Neutrophil (primary cell): Measurements from ENCODE around the gene UNG.

ENCODE experiments used
- H3K27ac ChIP-seq: fragments of 200-600 bp; sonication (generic); 2 replicates; pipeline ENCODE4 v1.5.1; 2016; ENCODE audit warnings: mild to moderate bottlenecking, moderate library complexity
- H3K27me3 ChIP-seq: fragments of 200-600 bp; sonication (generic); 2 replicates; pipeline ENCODE4 v1.6.0; 2016; ENCODE audit warnings: mild to moderate bottlenecking
- H3K36me3 ChIP-seq: fragments of 200-600 bp; sonication (generic); 2 replicates; pipeline ENCODE4 v1.5.1; 2017
- H3K4me1 ChIP-seq, 2 experiments: fragments of 200-600 bp in 1 of 2; sonication (generic) in 1 of 2; 1 replicate in 1 of 2; 2 replicates in 1 of 2; pipeline versions ENCODE4 v1.5.1 to v1.6.1; 2013 to 2016; ENCODE audit warnings: low read depth in 1 of 2, low read length in 1 of 2, mild to moderate bottlenecking in 1 of 2, moderate library complexity in 1 of 2; ENCODE audit not compliant: control insufficient read depth in 1 of 2, insufficient read depth in 1 of 2
- H3K4me3 ChIP-seq, 2 experiments: fragments of 200-600 bp in 1 of 2; sonication (generic) in 1 of 2; 1 replicate in 1 of 2; 2 replicates in 1 of 2; pipeline ENCODE4 v1.5.1; 2013 to 2016; ENCODE audit warnings: low read depth in 1 of 2, low read length in 1 of 2, mild to moderate bottlenecking in 1 of 2, moderate library complexity in 1 of 2
- H3K9me3 ChIP-seq: fragments of 200-600 bp; sonication (generic); 2 replicates; pipeline ENCODE4 v1.5.1; 2016
- CTCF ChIP-seq: fragments of 200-600 bp; sonication (generic); IDR thresholded peaks from 2 replicates; pipeline ENCODE4 v1.5.1; 2016; ENCODE audit warnings: antibody characterized with exemption

The UNG gene

GRCh38 chr12:109112720-109113465 is 15.5 kb downstream of the UNG start:
- Histone ChIP-seq H3K4me3 (no peak overlapping the region), H3K9me3 (no peaks in the 10 kb centered on the region), H3K27me3 (no peaks in the 10 kb centered on the region), H3K27ac (no peak overlapping the region), H3K4me1 (peaks cover 14 to 25% of the 10 kb centered on the region in 2 experiments), H3K36me3 (no peaks in the 10 kb centered on the region)
- TF ChIP-seq CTCF: no peak

- TF ChIP-seq CTCF: no peak
- no peak overlapping the region for H3K27ac ChIP-seq
- H3K4me3 ChIP-seq: no peak overlapping the region
- H3K27me3 ChIP-seq: no peaks in the 10 kb centered on the region
- H3K4me1 ChIP-seq: peaks cover 14 to 25% of the 10 kb centered on the region in 2 experiments
- H3K9me3 ChIP-seq: no peaks in the 10 kb centered on the region
- no peaks in the 10 kb centered on the region for H3K36me3 ChIP-seq
These were observed 16.4 kb downstream of the UNG start for GRCh38 chr12:109113661-109114321.

GRCh38 chr12:109114644-109115043 is 17.2 kb downstream of the UNG start:
- peaks cover 14 to 25% of the 10 kb centered on the region in 2 experiments for H3K4me1 ChIP-seq
- no peak for TF ChIP-seq CTCF
- no peaks in the 10 kb centered on the region for H3K27me3 ChIP-seq
- H3K9me3 ChIP-seq: no peaks in the 10 kb centered on the region
- H3K4me3 ChIP-seq: no peak overlapping the region
- H3K36me3 ChIP-seq: no peaks in the 10 kb centered on the region
- H3K27ac ChIP-seq: no peak overlapping the region

- H3K4me1 ChIP-seq: peaks cover 14 to 25% of the 10 kb centered on the region in 2 experiments
- no peak overlapping the region for H3K27ac ChIP-seq
- no peaks in the 10 kb centered on the region for H3K27me3 ChIP-seq
- H3K4me3 ChIP-seq: no peak overlapping the region
- H3K36me3 ChIP-seq: no peaks in the 10 kb centered on the region
- no peaks in the 10 kb centered on the region for H3K9me3 ChIP-seq
- TF ChIP-seq CTCF: no peak
These were observed 18.0 kb downstream of the UNG start for GRCh38 chr12:109115404-109115757.

GRCh38 chr12:109115758-109116610 is 18.6 kb downstream of the UNG start, which contains the start of gene ACACB:
Gene ACACB, plus strand, starts transcription at chr12:109116587. Its CDS starts 22,819 bp downstream, at chr12:109139406.
- Histone ChIP-seq H3K27ac (no peak within 1 kb of the TSS), H3K4me3 (no peak within 1 kb of the TSS), H3K9me3 (no peaks in the 10 kb centered on the region), H3K4me1 (peaks cover 14 to 23% of the 10 kb centered on the region in 2 experiments), H3K27me3 (no peaks in the 10 kb centered on the region), H3K36me3 (no peaks in the 10 kb centered on the region)
- no peak for TF ChIP-seq CTCF
